Suppressor macrophage treated with lipopolysaccharide for 1 hour (primary cell): ENCODE measurements around the gene WDR47.
"Not testable (repeated sequence)": the region's sequence is repeated elsewhere in the genome, so short reads cannot be mapped to it uniquely, and the experiment has no call there.

ENCODE experiments used
- DNase-seq, 3 donors: peaks; one replicate each; pipeline ENCODE4 v3.0.0-alpha.2; 2020 to 2022

WDR47 gene

DNA sequence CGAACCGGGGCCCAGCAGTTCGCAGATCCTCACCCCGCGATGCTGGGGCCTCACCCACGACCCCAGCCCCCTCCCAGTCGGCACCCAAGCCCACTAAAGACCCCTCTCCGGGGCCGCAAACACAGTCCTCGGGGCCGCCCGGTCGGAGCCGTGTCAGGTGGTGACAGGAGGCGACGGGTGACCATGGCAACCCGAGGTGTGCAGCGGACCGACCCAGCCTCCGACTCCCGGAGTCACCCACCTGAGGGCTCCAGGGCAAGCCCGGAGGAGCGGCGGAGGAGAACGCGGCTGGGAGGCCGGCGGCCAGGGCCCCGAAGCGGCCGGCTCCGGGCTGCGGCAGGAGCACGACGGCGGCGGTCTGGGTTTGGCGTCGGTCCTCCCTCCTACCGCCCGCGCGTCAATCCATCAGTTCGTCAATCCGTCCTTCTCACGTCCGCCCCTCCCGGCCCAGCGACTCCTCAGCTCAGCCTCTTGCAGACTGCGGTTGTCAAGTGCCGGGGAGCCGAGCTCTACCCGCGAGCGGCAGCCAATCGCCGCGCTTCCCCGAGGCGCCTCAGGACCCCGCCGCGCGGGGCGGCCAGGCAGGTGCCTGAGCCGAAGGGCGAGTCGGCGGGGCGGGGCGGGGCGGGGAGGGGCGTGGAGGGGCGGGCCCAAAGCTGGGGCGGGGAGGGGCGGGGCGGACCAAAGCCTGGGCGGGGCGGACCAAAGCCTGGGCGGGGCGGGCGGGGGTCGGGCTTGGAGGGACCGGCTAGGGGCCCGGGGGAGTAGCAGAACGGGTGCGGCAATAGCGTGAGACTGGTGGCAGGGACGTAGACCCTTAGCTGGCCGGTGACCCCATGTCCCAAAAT, at the start of gene WDR47:
WDR47 (minus strand) TSS at position 482 of the 848 bp plus-strand sequence. CDS start 18,590 bp downstream, outside the sequence.
- DNase-seq, result peak; percentile 99

DNA sequence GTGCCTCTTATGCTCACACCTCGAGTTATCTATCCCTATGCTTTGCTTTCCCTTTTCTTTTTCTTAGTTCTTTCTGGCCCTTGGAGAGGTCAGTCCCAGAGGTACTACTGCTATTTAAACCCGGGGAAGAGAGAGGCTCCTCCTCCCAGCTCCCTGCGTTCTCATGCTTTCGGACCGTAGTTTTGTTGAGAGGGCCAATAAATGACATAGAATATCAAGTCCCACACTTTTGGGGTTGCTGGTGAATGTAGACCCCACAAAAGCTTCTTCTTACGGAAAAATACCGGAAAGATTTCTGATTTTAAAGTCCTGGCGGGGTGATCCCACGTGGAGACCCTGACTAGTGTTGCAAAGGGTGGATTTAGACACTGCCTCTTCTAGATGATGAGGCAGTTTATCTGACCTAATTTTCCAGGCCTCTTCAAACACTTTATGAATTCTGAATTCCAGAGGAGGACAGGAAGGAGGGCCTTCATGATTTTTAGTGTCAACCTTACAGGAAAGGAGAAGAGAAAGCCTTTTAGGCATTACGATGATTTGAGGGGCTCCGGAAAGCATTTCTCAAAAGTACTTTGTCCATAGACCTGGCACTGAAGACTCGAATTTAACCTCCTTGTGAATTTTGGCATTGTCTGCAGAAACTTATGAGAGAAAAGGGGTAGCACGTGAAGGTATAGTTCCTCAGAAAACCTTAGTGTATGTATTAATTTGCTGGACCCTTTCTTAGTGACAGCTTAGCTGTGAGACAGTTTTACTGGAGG, 49.4 kb upstream of the WDR47 start:
- peak in 2 of 3 donors; percentile 58 for DNase-seq

DNA sequence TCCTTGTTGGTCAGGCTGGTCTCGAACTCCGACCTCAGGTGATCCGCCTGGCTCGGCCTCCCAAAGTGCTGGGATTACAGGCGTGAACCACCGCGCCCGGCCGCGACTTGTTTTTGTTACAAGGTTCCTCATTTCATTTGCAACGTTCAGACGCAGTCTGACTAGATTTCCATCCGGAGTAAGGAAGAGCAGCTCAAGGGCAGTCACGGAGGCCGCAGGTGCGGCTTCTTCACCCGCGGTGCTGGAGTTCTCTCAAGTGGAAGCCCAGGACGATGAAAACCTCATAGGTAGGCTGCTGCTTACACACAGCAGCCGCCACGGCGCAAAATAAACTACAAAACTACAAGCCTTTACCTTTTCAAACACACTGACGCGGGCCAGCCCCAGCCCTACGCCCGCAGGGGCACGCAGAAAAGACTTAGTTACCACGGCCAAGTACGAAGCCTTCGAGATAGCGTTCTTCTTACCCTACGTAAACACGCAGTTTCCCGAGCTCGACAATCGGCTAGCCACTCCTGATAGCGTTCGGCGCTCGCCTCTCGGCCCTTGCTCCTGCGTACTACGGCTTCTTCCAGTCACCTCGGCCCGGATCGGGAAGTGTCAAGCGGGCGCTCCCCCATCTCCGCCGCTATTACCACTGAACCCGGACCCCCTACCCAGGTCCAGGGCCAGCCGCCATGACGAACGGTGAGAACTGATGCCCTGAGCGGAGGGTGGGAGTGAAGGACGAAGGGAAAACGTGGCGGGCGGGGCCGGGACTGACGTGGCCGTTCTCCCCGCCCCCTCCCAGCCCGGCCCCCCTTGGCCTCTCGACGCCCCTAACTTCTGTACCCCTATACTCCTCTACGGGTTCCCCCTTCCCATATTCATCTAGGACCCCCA, 48.5 kb upstream of the WDR47 start, which contains the start of gene TMEM167B:
TMEM167B (plus strand) TSS at position 569 of the 882 bp plus-strand sequence; CDS start at position 678, 109 bp downstream.
- peak; percentile 94 to 95 (median 95) for DNase-seq

DNA sequence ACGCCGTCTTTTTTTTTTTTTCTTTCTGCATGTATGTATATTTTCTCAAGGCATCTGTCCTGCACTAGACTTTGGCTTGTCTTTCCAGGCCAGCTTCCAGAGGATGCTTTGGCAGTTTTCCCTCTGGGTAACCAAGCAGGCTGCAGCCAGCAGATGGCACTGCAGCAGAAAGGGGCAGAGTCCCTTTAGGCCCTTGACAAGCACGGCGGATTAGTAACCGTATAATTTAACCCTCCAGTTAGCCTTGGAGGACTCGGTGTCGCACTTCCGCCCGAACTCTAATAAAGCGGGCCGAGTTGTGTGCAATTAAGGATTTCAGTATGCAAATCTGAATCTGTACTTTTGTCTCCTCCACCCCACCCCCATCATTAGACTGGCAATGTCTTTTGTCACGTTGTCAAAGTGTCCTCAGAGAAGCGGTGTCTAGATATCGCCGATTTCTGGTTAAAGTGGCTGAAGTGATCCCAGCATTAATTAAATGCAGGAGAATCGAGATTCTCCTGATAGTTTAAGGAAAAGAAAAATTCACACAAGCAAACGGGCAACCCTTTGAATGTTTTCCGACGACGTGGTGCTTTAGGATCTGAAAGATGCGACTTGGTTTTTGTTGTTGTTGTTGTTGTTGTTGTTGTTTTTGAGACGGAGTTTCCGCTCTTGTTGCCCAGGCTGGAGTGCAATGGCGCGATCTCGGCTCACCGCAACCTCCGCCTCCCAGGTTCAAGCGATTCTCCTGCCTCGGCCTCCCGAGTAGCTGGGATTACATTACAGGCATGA, 47.5 kb upstream of the WDR47 start:
- peak; percentile 39 to 76 (median 63) for DNase-seq

GRCh38 chr1:109084563-109085517, 42.9 kb upstream of the WDR47 start:
- no peak for DNase-seq

DNA sequence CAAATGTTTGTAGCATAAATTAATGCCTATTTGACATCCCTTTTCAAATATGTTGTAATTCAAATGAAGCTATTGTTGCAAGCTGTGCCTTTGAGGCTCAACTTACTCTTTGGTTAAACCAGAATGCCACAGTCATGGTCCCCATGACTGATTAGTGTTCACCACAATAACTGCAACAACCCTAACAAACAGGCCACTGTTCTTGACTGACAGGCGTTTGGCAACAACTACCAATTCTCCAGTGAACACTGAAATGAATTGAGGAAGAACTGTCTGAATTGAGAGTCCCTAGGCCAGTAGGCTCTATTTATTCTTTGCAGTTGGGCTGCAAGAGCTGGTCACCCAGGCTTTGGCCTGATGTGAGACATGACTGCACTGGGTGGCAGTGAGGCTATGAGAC, 42.0 kb upstream of the WDR47 start:
- DNase-seq, result no peak

DNA sequence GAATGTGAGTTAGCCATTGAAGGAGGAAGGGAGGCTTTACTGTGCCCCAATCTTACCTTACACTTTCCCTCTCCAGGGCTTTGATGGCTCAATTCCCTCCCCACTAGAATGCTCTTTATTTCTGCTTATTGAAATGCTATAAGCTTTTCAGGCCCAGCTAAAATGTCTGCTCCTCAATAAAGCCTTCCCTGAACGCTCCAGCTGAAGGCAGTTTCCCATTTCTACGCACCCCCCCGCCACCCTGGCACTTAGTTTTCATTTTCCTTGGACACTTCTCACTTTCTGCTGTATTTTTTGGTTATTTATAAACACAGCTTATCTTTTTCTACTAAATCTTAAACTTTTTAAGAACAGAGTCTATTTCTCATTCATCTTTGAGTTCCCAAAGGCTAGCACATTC, 41.6 kb upstream of the WDR47 start:
- DNase-seq, result no peak

- no peak for DNase-seq
These were observed 38.7 kb upstream of the WDR47 start for GRCh38 chr1:109080441-109081082.

DNA sequence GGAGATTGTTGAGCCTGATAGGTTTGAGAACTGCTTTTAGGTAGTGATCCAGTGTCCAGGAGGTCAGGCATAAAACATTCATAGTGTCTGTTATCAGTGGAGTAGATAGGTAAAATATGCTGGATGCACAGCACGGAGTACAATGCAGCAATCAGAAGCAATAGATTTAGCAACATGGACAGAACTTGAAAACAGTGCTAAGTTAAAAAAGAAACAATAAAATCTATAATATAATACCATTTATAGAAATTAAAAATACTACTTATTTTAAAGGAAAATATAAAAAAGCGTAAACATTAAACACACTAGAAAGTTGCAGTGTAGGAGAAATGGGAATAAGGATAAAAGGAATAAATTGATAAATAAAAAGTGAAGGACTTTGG, 37.3 kb upstream of the WDR47 start:
- no peak for DNase-seq

DNA sequence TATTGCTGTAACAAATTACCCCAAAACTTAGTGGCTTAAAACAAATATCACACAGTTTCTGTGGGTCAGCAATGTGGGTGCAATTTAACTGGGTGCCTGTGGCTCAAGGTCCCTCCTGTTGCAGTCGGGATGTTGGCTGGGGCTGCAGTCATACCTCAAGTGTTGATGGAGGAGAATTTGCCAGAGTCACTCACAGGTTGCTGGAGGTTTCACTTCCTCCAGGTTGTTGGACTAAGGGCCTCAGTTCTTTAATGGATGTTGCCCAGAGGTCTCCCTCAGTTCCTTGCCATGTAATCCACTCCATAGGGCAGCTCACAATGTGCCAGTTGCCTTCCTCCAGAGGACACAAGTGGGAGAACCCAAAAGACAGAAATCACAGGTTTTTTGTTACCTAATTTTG, 36.4 kb upstream of the WDR47 start:
- DNase-seq, result no peak

- DNase-seq, result peak; percentile 97 to 98 (median 98)
These were observed 33.9 kb upstream of the WDR47 start, which contains the start of gene TAF13 for GRCh38 chr1:109075531-109076490. TAF13 (minus strand) TSS chr1:109076003; CDS start chr1:109075947, 56 bp downstream.

- DNase-seq, result no peak
These were observed 27.4 kb upstream of the WDR47 start for GRCh38 chr1:109069294-109069693.

DNA sequence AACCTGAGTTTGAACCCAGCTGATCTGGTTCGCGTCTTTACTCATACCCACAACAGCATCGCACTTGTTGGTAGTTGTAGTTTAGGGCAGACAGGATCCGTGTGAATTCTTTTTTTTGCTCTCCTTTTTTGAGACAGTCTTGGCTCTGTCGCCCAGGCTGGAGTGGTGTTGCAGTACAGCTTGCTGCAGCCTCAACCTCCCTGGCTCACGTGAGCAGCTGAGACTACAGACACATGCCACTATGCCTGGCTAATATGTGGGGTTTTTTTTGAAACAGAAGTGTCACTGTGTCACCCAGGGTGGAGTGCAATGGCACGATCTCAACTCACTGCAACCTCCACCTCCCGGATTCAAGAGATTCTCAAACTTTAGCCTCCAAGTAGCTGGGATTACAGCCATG, 26.0 kb upstream of the WDR47 start:
- DNase-seq, result no peak

- no peak for DNase-seq
These were observed 23.2 kb upstream of the WDR47 start for GRCh38 chr1:109065137-109065536.

- DNase-seq, result no peak
These were observed 19.3 kb upstream of the WDR47 start for GRCh38 chr1:109061183-109061582.

DNA sequence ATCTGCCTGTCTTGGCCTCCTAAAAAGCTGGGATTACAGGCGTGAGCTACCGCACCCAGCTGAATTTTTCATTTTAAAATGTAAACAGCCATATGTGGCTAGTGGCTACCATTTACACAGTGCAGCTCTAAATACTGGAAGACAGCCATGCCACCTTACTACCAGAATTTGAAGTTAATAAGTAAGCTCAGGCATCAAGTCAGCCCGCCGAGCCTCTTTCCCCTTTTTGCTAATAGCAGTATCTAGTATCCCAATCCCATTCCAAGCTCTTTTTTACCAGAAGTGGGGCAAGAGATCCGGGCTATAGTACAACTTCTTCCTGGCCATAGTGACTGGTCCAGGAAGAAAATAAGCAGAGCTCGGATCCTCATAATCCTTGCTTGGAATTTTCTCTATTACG, 18.8 kb upstream of the WDR47 start:
- no peak for DNase-seq

DNA sequence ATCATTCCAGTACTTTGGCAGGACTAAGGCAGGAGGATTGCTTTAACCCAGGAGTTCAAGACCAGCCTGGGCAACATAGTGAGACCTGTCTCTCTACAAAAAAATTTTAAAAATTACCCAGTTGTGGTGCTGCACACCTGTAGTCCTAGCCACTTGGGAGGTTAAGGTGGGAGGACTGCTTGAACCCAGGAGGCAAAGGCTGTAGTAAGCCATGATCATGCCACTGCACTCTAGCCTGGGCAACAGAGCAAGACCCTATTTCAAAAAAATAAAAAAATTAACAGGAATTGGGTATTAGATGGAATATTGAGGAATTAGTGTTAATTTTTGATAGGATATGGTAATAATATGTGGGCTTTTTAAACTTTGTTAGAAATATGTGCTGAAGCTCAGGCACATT, 17.1 kb upstream of the WDR47 start:
- DNase-seq, result no peak

DNA sequence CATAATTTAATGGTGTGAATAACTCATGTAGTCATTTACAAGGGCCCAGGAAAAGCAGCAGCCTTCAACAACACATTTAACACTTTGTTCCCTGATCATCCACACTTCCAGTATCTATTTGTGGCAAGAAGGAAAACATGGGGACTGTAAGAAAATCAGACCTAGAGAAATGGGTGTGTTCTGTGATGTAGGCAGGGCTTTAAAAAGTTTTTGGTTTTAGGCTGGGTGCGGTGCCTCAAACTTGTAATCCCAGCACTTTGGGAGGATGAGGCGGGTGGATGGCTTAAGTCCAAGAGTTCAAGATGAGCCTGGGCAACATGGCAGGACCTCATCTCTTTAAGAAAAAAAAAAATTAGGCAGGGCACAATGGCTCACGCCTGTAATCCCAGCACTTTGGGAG, 14.2 kb upstream of the WDR47 start:
- no peak for DNase-seq

- DNase-seq, result not testable (repeated sequence)
These were observed 10.2 kb upstream of the WDR47 start for GRCh38 chr1:109052145-109052544.
